Spleen (tissue), 11 donors: ENCODE results near the gene GABBR2. TPM values are rescaled to one million over a fixed set of nuclear protein-coding genes. Genes with fewer than 3 reads are reported as not detected.

Source experiments
- DNase-seq: peaks from one replicate; pipeline ENCODE4 v3.0.0-alpha.2; 2020
- H3K27ac ChIP-seq, 8 donors: fragments of 200-600 bp; sonication (generic) in 7 of 8; 1 replicate in 4 of 8; 2 replicates in 4 of 8; pipeline versions ENCODE4 v1.5.0 to v1.8.0; 2016 to 2021; ENCODE audit warnings: inconsistent platforms in 4 of 8, mild to moderate bottlenecking in 4 of 8, moderate library complexity in 1 of 8
- H3K27me3 ChIP-seq, 7 donors: fragments of 200-600 bp; sonication (generic) in 6 of 7; replicated peaks in 1 of 7; 1 replicate in 4 of 7; 2 replicates in 3 of 7; pipeline versions ENCODE4 v1.5.0 to v1.8.0; 2016 to 2021; ENCODE audit warnings: inconsistent platforms in 3 of 7, mild to moderate bottlenecking in 1 of 7
- H3K36me3 ChIP-seq, 6 donors: fragments of 200-600 bp; sonication (generic) in 5 of 6; 1 replicate in 4 of 6; 2 replicates in 2 of 6; pipeline versions ENCODE4 v1.5.0 to v1.8.0; 2016 to 2021; ENCODE audit warnings: inconsistent platforms in 2 of 6
- H3K4me1 ChIP-seq, 6 donors: fragments of 200-600 bp; sonication (generic) in 5 of 6; 1 replicate in 3 of 6; 2 replicates in 3 of 6; pipeline versions ENCODE4 v1.5.0 to v1.8.0; 2016 to 2021; ENCODE audit warnings: inconsistent platforms in 3 of 6
- H3K4me3 ChIP-seq, 8 donors: fragments of 200-600 bp; sonication (generic) in 7 of 8; 1 replicate in 4 of 8; 2 replicates in 4 of 8; pipeline versions ENCODE4 v1.5.0 to v1.8.0; 2016 to 2021; ENCODE audit warnings: inconsistent platforms in 4 of 8, mild to moderate bottlenecking in 4 of 8, moderate library complexity in 2 of 8
- H3K9me3 ChIP-seq, 8 donors: fragments of 200-600 bp; sonication (generic) in 7 of 8; 1 replicate in 4 of 8; 2 replicates in 4 of 8; pipeline versions ENCODE4 v1.5.0 to v1.8.0; 2016 to 2021; ENCODE audit warnings: inconsistent platforms in 4 of 8
- POLR2A ChIP-seq, 3 donors: fragments of 450-650 bp; IDR thresholded peaks; one replicate each; pipeline ENCODE4 v1.5.1; 2017; ENCODE audit warnings: antibody characterized with exemption in 3 of 3, mild to moderate bottlenecking in 1 of 3
- POLR2AphosphoS5 ChIP-seq, 3 donors: sonication (generic); formaldehyde crosslinking; IDR thresholded peaks; one replicate each; pipeline ENCODE4 v1.5.1; 2017; ENCODE audit warnings: antibody characterized with exemption in 3 of 3
- WGBS, 5 donors: extraction: QIAGEN DNeasy Blood & Tissue Kit in 3 of 5; methylation state at CpG; one replicate each; pipeline versions ENCODE4 v1.1.5 to v1.1.7; 2013 to 2018; 5-methylcytosine and 5-hydroxymethylcytosine counted together
- intact Hi-C: fragments of 100-400 bp; cut with DNase I; formaldehyde crosslinking; loops from one replicate; pipeline ENCODE4 v1.15.0; 2023; ENCODE audit warnings: low total_unique reads
- polyA plus RNA-seq, 3 donors: library from polyadenylated mRNA; stranded (reverse); fragments of 200-250 nt; gene quantifications; one replicate each; pipeline ENCODE4 v1.2.1, GENCODE V29; 2013
- total RNA-seq, 7 donors: library from RNA; depleted of rRNA in 3 of 7; stranded (reverse); fragments of >200 nt in 3 of 7; fragmentation: NEBNext Ultra II Directional in 4 of 7; extraction: Animal tissue kit (Norgen Biotek cat#: 25700) in 4 of 7; gene quantifications; one replicate each; pipeline versions ENCODE4 v1.1.0 to v1.2.1, GENCODE V29; 2016 to 2021
- TF ChIP-seq, protein P1 (sequence below), 11 experiments: fragments of 200-600 bp in 7 of 11; fragments of 450-650 bp in 4 of 11; sonication (generic) in 4 of 11; IDR thresholded peaks in 8 of 11; conservative IDR thresholded peaks in 3 of 11; 1 replicate in 7 of 11; 2 replicates in 4 of 11; pipeline versions ENCODE4 v1.4.0 to v1.8.0; 2016 to 2021; ENCODE audit warnings: antibody characterized with exemption in 11 of 11, inconsistent platforms in 4 of 11, mild to moderate bottlenecking in 1 of 11
- donor health status: healthy with polysubstance abuse.
- donor health status: DM: no; HTN: no; CAD: no; lungs with moderate emphysema.
- donor health status: DM: no; HTN: no; CAD: no.
- donor health status: Bipolar disorder and iron deficiency.
- donor health status: healthy.
- donor health status: DM: no; HTN: no; CAD: no.
- donor health status: DM: yes; HTN: yes; CAD: no.

Gene GABBR2
- total and polyA plus RNA-seq, 10 donors, result 0.03 to 0.32 (median 0.07) TPM; not detected in 7

GRCh38 chr9:98380065-98380681, 328.6 kb downstream of the GABBR2 start:
- intact Hi-C loops, result no loop called here
- 45 to 58% (median 55%) methylated on average over 8 to 19 of the region's 19 CpGs for WGBS, 5 donors
- Histone ChIP-seq H3K27ac (peak overlapping the region in 7 of 8 donors; percentile 30 to 83 (median 64)), H3K27me3 (no peaks in the 10 kb centered on the region), H3K4me1 (peaks cover 0 to 32% (median 22%) of the 10 kb centered on the region in 6 donors), H3K4me3 (no peak overlapping the region), H3K36me3 (no peaks in the 10 kb centered on the region), H3K9me3 (no peaks in the 10 kb centered on the region)
- peak; percentile 80 for DNase-seq
- TF ChIP-seq POLR2A (IDR thresholded peaks at IDR 0.05) (no peak), POLR2AphosphoS5 (IDR thresholded peaks at IDR 0.05) (peak in 2 of 3 donors; percentile 9 to 57)
- TF ChIP-seq, protein P1, sequence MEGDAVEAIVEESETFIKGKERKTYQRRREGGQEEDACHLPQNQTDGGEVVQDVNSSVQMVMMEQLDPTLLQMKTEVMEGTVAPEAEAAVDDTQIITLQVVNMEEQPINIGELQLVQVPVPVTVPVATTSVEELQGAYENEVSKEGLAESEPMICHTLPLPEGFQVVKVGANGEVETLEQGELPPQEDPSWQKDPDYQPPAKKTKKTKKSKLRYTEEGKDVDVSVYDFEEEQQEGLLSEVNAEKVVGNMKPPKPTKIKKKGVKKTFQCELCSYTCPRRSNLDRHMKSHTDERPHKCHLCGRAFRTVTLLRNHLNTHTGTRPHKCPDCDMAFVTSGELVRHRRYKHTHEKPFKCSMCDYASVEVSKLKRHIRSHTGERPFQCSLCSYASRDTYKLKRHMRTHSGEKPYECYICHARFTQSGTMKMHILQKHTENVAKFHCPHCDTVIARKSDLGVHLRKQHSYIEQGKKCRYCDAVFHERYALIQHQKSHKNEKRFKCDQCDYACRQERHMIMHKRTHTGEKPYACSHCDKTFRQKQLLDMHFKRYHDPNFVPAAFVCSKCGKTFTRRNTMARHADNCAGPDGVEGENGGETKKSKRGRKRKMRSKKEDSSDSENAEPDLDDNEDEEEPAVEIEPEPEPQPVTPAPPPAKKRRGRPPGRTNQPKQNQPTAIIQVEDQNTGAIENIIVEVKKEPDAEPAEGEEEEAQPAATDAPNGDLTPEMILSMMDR (IDR thresholded peaks at IDR 0.05 in 8 of 11, conservative IDR thresholded peaks at IDR 0.05 in 3 of 11), result no peak

DNA sequence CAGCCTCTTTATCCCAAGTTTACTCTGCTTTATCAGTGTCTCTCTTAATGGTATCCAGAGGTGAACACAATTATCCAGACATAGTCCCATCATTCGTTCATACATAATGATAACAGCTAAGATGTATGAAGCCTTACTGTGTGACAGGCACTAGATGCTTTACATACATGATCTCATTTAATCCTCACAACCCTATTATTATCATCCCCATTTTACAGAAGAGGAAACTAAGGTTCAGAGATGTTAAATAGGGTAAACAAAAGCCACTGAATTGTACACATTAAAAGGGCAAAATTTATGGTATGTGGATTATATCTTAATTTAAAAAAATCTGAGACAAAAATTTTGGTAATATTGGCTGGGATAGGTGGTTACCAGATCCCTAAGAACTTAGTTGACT, 329.2 kb downstream of the GABBR2 start:
- no peaks in the 10 kb centered on the region for H3K9me3 ChIP-seq
- no peak for DNase-seq
- H3K4me1 ChIP-seq, result peaks cover 4 to 37% (median 25%) of the 10 kb centered on the region in 6 donors
- peak overlapping the region in 4 of 8 donors; percentile 24 to 69 (median 64) for H3K27ac ChIP-seq
- intact Hi-C loops, result no loop called here
- TF ChIP-seq POLR2A (IDR thresholded peaks at IDR 0.05), result no peak
- TF ChIP-seq, protein P1 (IDR thresholded peaks at IDR 0.05 in 8 of 11, conservative IDR thresholded peaks at IDR 0.05 in 3 of 11), result no peak
- TF ChIP-seq POLR2AphosphoS5 (IDR thresholded peaks at IDR 0.05), result no peak
- no peaks in the 10 kb centered on the region for H3K36me3 ChIP-seq
- WGBS, 5 donors, result 63 to 100% (median 83%) methylated on average over 1 of the region's 1 CpG
- H3K27me3 ChIP-seq, result no peaks in the 10 kb centered on the region
- H3K4me3 ChIP-seq, result no peak overlapping the region

- Histone ChIP-seq H3K27ac (peak overlapping the region in 1 of 8 donors; percentile 69), H3K4me3 (no peak overlapping the region), H3K4me1 (peaks cover 4 to 37% (median 25%) of the 10 kb centered on the region in 6 donors), H3K27me3 (no peaks in the 10 kb centered on the region), H3K9me3 (no peaks in the 10 kb centered on the region), H3K36me3 (no peaks in the 10 kb centered on the region)
- TF ChIP-seq POLR2A (IDR thresholded peaks at IDR 0.05) (no peak), POLR2AphosphoS5 (IDR thresholded peaks at IDR 0.05) (no peak)
- TF ChIP-seq, protein P1 (IDR thresholded peaks at IDR 0.05 in 8 of 11, conservative IDR thresholded peaks at IDR 0.05 in 3 of 11), result no peak
- intact Hi-C loops, result no loop called here
- 85 to 98% (median 90%) methylated on average over 5 of the region's 5 CpGs for WGBS, 5 donors
- no peak for DNase-seq
Observed at GRCh38 chr9:98378794-98379193, 329.9 kb downstream of the GABBR2 start.

DNA sequence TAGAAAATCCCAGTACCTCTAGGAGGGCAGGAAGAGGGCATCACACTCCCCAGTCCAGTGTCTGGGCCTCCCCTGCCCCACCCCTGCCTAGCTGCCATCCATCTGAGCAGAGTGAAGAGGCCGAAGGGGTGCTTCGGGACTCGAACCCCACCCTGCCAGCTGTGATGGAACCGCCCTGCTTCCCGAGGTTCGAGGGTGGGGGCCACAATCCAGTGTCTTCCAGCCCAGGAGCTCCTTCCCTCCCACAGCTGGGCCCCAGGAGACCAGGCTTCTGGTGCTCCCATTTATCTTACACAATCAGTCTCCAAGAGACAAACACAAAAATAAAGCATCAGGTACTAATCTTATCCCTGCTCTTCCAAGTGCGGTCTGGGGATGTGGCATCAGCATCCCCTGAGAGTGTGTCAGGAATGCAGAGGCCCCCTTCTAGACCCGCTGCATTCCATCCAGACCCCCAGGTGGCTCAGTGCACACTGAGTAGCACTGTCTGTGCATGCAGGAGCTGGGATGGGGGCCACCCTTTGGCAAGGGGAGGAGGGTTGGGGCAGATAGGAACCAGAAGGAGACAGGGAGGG, 330.4 kb downstream of the GABBR2 start:
- no peak for DNase-seq
- WGBS, 5 donors, result 81 to 96% (median 93%) methylated on average over 3 to 8 of the region's 8 CpGs
- H3K4me3 ChIP-seq, result no peak overlapping the region
- intact Hi-C loops, result no loop called here
- no peaks in the 10 kb centered on the region for H3K9me3 ChIP-seq
- H3K27me3 ChIP-seq, result no peaks in the 10 kb centered on the region
- no peaks in the 10 kb centered on the region for H3K36me3 ChIP-seq
- TF ChIP-seq POLR2AphosphoS5 (IDR thresholded peaks at IDR 0.05), result no peak
- TF ChIP-seq POLR2A (IDR thresholded peaks at IDR 0.05), result no peak
- TF ChIP-seq, protein P1 (IDR thresholded peaks at IDR 0.05 in 8 of 11, conservative IDR thresholded peaks at IDR 0.05 in 3 of 11), result no peak
- peaks cover 4 to 37% (median 25%) of the 10 kb centered on the region in 6 donors for H3K4me1 ChIP-seq
- H3K27ac ChIP-seq, result no peak overlapping the region
